ENCODE data around the gene ALS2. TPM values are rescaled to one million over a fixed set of nuclear protein-coding genes. Genes with fewer than 3 reads are reported as not detected.
"Not testable (repeated sequence)": the region's sequence is repeated elsewhere in the genome, so short reads cannot be mapped to it uniquely, and the experiment has no call there.

ALS2 gene
- polyA plus RNA-seq, 12 donors, result 14.2 to 23.1 (median 17.9) TPM; not detected in 1

- DNase-seq, result peak; percentile 41
Measured at GRCh38 chr2:201795607-201796477, 15.1 kb upstream of the ALS2 start.

- DNase-seq, result no peak
Measured at GRCh38 chr2:201794294-201794693, 13.6 kb upstream of the ALS2 start.

- no peak for DNase-seq
Measured at GRCh38 chr2:201793631-201794030, 12.9 kb upstream of the ALS2 start.

- DNase-seq, result no peak
Measured at GRCh38 chr2:201790989-201791388, 10.3 kb upstream of the ALS2 start.

- DNase-seq, result no peak
Measured at GRCh38 chr2:201790291-201790690, 9.6 kb upstream of the ALS2 start.

- DNase-seq, result no peak
Measured at GRCh38 chr2:201789395-201789794, 8.7 kb upstream of the ALS2 start.

GRCh38 chr2:201788371-201788770 is 7.6 kb upstream of the ALS2 start:
- no peak for DNase-seq

GRCh38 chr2:201786471-201786870 is 5.7 kb upstream of the ALS2 start:
- no peak for DNase-seq

GRCh38 chr2:201785135-201785534 is 4.4 kb upstream of the ALS2 start:
- DNase-seq, result no peak

GRCh38 chr2:201784563-201784962 is 3.8 kb upstream of the ALS2 start:
- DNase-seq, result no peak

- peak; percentile 23 for DNase-seq
Measured at GRCh38 chr2:201781557-201782051, 871 bp upstream of the ALS2 start.

GRCh38 chr2:201779901-201780673 is 646 bp downstream of the ALS2 start:
- DNase-seq, result no peak

- DNase-seq, result no peak
Measured at GRCh38 chr2:201777869-201778268, 2.9 kb downstream of the ALS2 start.

- no peak for DNase-seq
Measured at GRCh38 chr2:201777043-201777442, 3.7 kb downstream of the ALS2 start.

- no peak for DNase-seq
Measured at GRCh38 chr2:201775326-201775725, 5.4 kb downstream of the ALS2 start.

GRCh38 chr2:201774546-201774945 is 6.2 kb downstream of the ALS2 start:
- no peak for DNase-seq

- no peak for DNase-seq
Measured at GRCh38 chr2:201773990-201774389, 6.7 kb downstream of the ALS2 start.

GRCh38 chr2:201769666-201770373 is 10.9 kb downstream of the ALS2 start:
- DNase-seq, result no peak

- DNase-seq, result no peak
Measured at GRCh38 chr2:201768918-201769317, 11.8 kb downstream of the ALS2 start.

GRCh38 chr2:201765799-201766198 is 14.9 kb downstream of the ALS2 start:
- no peak for DNase-seq

GRCh38 chr2:201764469-201764868 is 16.3 kb downstream of the ALS2 start:
- DNase-seq, result not testable (repeated sequence)

GRCh38 chr2:201761101-201761500 is 19.6 kb downstream of the ALS2 start:
- DNase-seq, result no peak
